ENCODE data around the gene ZBTB47.

Gene ZBTB47

DNA sequence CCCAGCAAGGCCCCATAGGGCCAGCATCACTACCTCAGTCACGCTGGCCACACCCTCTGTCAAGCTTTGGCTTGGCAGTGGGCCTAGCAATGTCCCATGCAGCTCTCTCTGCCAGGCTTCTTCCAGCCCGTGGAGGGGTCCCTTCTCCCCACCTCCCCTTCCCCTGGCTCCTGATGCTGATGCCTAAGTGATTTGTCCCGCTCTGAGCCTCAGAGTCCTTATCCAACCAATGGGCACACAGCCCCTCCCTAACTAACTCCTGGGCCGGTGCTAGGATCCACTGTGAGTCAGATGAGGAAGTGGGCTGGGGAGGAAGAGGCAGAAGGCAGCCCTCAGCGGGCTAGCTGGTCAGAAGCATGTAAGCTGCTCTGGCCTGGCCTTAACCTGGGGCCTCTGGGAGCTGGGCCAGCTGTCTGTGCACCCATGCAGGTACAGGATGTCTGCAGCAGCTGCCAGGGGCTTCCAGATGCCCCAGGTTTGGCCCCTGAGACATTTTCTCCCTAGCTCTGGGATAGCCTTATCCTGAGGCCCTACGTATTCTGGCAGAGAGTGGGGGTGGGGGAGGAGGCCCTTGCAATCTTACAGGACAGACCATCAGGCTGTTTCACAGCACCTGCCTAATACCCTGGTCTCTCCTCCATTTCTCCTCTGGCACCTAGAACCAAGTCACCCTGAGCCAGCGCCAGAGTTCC lies 740 bp upstream of the ZBTB47 start:
- DNase-seq (ENCODE audit: low spot score), result peak; percentile 87

- DNase-seq (ENCODE audit: low spot score), result no peak
These were observed 266 bp upstream of the ZBTB47 start for GRCh38 chr3:42653303-42653559.

- peak; percentile 59 for DNase-seq (ENCODE audit: low spot score)
These were observed 1.1 kb downstream of the ZBTB47 start for GRCh38 chr3:42654331-42655201.

GRCh38 chr3:42655331-42655888 lies 1.9 kb downstream of the ZBTB47 start:
- DNase-seq (ENCODE audit: low spot score), result no peak

GRCh38 chr3:42655980-42656679 lies 2.6 kb downstream of the ZBTB47 start:
- no peak for DNase-seq (ENCODE audit: low spot score)

DNA sequence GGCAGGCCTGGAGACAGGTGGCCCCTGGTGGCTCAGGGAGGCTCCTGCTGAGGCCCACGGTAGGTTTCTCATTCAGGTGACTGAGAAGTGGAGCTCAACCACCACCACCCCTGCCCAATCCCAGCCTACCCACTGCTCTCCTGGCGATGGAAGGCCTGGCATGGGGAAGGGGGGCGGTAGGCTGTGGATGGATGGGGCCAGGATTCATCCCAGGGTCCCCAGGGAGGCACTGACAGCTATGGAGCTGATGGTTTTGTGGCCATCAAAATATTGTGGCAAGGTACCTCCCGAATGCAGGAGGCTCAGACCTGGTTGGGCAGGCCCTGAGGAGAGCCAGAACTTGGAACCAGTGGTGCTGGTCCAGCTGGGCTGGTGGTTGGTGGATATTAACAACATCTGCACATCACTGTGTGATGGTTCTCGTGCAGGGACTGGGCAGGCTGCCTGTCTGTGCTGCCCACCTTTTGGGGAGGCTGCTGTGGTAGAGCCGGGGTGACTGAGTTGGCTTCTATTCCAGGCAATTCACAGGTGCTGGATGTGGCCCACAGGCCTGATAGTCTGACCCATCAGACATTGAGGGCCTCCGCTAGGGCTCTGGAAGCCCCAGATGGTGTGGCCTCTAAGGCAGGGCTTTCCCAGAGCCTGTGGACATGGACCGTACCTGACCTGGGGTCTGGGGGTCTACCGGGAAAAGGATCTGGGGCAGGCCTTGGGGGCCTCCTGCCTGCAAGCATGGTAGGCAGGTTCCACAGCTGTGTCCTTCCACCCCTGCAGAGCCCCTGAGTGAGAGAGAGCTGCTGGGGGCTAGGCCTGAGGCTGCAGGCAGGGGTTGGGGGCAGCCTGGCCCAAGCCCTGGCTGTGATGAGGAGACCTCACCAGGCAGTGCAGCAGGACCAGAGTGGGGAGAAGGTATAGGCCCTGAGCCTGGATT lies 3.4 kb downstream of the ZBTB47 start:
- DNase-seq (ENCODE audit: low spot score), result no peak

DNA sequence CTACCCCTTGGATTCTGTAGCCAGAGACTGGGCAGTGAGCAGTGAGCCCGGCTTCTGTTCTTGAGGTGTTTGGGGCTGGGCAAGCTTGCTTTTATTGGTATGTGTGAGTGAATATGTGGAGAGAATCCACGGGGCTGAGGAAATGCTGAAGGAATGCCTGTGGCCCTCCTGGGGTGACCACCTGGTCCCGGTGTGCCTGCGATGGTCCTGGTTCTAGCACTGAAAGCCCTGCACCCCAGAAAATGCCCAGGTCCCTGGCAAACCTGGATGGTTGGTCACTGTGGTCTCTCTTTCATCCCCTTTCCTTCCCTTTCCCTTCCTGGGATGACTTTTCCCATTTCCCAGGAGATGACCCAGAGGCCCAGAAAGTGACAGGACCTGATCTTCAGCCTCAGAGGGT lies 4.2 kb downstream of the ZBTB47 start:
- no peak for DNase-seq (ENCODE audit: low spot score)

DNA sequence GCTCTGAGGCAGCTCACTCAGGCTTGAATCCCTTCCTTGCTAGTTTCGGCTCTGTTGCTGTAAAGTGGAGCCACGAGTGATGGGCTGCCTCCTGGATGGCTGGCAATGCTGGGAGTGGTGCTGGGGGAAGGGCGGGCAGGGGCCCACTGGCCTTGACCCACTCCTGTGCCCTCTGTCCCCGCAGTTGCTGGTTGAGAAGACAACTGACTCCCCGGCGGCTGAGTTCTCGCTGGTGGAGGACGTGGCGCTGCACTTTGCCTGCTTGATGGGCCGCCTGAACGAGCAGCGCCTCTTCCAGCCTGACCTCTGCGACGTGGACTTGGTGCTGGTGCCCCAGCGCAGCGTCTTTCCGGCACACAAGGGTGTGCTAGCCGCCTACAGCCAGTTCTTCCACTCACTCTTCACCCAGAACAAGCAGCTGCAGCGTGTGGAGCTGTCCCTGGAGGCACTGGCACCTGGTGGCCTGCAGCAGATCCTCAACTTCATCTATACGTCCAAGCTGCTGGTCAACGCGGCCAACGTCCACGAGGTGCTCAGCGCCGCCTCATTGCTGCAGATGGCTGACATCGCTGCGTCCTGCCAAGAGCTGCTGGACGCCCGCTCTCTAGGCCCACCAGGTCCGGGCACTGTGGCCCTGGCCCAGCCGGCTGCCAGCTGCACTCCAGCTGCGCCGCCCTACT lies 4.7 kb downstream of the ZBTB47 start:
- DNase-seq (ENCODE audit: low spot score), result no peak

DNA sequence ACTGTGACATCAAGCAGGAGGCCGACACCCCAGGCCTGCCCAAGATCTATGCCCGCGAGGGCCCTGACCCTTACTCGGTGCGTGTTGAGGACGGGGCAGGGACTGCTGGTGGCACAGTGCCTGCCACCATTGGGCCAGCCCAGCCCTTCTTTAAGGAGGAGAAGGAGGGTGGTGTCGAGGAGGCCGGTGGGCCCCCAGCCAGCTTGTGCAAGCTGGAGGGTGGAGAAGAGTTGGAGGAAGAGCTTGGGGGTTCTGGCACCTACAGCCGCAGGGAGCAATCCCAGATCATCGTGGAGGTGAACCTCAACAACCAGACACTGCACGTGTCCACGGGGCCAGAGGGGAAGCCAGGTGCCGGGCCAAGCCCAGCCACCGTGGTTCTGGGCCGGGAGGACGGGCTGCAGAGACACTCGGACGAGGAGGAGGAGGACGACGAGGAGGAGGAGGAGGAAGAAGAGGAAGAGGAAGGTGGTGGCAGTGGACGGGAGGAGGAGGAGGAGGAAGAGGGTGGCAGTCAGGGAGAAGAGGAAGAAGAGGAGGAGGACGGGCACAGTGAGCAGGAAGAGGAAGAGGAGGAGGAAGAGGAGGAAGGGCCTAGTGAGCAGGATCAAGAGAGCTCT lies 5.4 kb downstream of the ZBTB47 start:
- no peak for DNase-seq (ENCODE audit: low spot score)

GRCh38 chr3:42659451-42660130 lies 6.1 kb downstream of the ZBTB47 start:
- DNase-seq (ENCODE audit: low spot score), result no peak

GRCh38 chr3:42660131-42660715 lies 6.7 kb downstream of the ZBTB47 start:
- DNase-seq (ENCODE audit: low spot score), result no peak

DNA sequence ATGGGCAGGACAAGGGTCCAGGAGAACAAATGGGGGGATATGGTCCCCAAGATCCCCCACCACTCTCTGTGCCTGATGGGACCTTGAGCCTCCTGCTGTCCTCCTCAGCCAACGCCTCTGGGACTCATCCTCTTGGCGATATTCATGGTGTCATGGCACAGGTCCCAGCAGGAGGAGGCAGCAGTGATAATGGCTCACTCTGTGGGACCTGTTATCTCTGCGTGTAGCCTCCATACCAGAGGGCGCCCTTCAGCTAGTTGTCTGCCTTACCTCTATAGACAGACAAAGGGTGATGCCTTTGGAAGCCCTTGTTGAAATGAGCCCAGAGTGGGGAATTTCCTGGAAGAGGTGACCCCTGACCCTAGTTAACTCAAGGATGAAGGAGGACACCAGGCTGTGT lies 7.4 kb downstream of the ZBTB47 start:
- DNase-seq (ENCODE audit: low spot score), result no peak

DNA sequence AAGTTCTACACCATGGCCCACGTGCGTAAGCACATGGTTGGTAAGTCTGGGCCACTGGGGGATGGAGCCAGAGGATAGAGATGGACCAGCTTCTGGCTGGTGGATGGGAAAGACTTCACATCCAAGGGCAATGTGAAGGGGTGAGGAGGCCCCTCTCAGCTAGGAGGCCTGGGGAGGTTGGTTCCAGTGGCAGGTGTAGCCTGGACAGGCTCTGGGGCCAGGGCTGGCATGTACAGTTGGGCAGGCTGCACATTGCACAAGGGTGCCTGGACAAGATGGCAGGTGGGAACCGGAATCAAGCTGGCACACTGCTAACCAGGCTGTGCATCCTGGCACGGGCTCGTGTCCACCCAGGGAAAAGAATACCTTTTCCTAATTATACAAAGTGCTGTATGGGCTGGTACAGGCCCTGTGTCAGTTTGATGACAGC lies 8.1 kb downstream of the ZBTB47 start:
- no peak for DNase-seq (ENCODE audit: low spot score)

- DNase-seq (ENCODE audit: low spot score), result no peak
These were observed 8.7 kb downstream of the ZBTB47 start for GRCh38 chr3:42662037-42662812.

DNA sequence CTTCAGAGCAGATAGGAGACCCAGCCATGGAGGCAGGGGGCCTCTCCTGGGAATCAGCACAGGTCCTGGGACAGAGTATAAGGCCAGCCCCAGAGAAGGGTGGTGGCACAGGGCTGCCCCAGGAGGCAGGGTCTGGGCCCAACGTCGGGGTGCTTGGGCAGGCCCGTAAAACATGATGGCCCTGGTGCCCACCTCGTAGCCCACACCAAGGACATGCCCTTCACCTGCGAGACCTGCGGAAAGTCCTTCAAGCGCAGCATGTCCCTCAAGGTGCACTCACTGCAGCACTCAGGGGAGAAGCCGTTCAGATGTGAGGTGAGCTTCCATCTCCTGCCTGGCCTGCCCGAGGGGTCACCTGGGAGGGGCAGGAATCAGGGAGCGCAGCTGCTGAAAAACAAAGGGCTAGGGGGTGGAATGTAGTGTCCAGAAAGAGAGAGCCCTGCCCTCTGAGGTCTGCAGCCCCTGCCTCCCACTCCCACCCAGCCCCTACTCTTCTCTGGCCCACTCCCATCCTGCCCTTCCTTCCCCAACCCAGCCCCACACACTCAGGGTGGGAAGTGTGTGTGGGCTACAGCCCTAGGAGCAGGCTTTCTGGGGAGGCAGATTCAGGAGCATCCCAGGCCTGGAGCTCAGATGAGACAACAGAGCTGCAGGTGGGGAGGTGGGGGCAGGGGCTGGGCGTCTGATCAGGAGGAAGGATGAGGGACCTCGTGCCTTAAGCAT lies 9.5 kb downstream of the ZBTB47 start:
- DNase-seq (ENCODE audit: low spot score), result no peak

- DNase-seq (ENCODE audit: low spot score), result no peak
These were observed 10.3 kb downstream of the ZBTB47 start for GRCh38 chr3:42663581-42664437.

DNA sequence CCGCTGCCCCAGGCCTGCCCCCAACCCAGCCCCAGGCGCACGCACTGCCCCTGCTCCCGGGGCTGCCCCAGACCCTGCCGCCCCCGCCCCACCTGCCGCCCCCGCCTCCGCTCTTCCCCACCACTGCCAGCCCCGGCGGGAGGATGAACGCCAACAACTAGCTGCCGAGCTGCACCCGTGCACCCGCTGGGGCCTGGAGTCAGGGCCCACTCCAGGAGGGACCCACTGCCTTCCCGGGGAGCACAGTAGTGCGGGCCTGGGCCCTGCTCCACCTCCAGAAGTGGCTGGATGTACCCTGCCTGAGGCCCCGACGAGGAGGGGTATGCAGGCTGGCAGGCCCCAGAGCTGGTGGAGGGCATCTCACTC lies 10.9 kb downstream of the ZBTB47 start:
- DNase-seq (ENCODE audit: low spot score), result no peak
